Motor neuron (in vitro differentiated cells): ENCODE data around the gene HIRA. TPM values are rescaled to one million over a fixed set of nuclear protein-coding genes. Genes with fewer than 3 reads are reported as not detected.

Experiments used
- ATAC-seq, 8 experiments: fragments of 200-7000 bp; cut with Tn5 transposase; replicated peaks in 6 of 8; 2 replicates each; pipeline ENCODE4 v1.8.0; 2021; ENCODE audit warnings: mild to moderate bottlenecking in 8 of 8, moderate library complexity in 8 of 8
- H3K27ac ChIP-seq, 2 donors: fragments of 250-450 bp; sonication (Bioruptor Pico); 2 replicates each; pipeline ENCODE4 v1.9.0; 2021; ENCODE audit warnings: antibody characterized with exemption in 2 of 2, mild to moderate bottlenecking in 2 of 2, moderate library complexity in 1 of 2
- H3K4me1 ChIP-seq, 2 donors: fragments of 250-450 bp; sonication (Bioruptor Pico); replicated peaks in 1 of 2; 2 replicates each; pipeline ENCODE4 v1.6.1; 2021; ENCODE audit warnings: antibody characterized with exemption in 2 of 2, mild to moderate bottlenecking in 2 of 2, moderate library complexity in 1 of 2
- H3K4me3 ChIP-seq, 5 donors: fragments of 250-450 bp; sonication (Bioruptor Pico); 2 replicates each; pipeline ENCODE4 v1.9.0; 2021; ENCODE audit warnings: antibody characterized with exemption in 5 of 5, mild to moderate bottlenecking in 5 of 5, moderate library complexity in 4 of 5
- WGBS, 10 experiments: fragments of 450-650 bp; shearing (Covaris generic); methylation state at CpG; one replicate each; pipeline ENCODE4 v1.0.0; 2022; 5-methylcytosine and 5-hydroxymethylcytosine counted together
- in situ Hi-C, 9 experiments: fragments of 400-800 bp; cut with MboI; loops; one replicate each; pipeline ENCODE4 v1.15.0; 2021; ENCODE audit warnings: low sequenced_read_pairs in 9 of 9, low pct_unique_long_range_greater_than_20kb in 2 of 9; ENCODE audit not compliant: unreplicated experiment in 9 of 9
- total RNA-seq, 8 experiments: library from RNA; unstranded; fragments of 300-600 nt; gene quantifications; 2 replicates each; pipeline versions ENCODE4 v1.2.3 to v1.2.4, GENCODE V29; 2022

The HIRA gene
- total RNA-seq, 8 experiments from 2014 or later: 9.9 to 30.1 (median 18.1) TPM

- no peak for ATAC-seq
- in situ Hi-C loops: loop anchor here in 1 of 9 experiments (25.0 kb wide), 2 partner anchors 97 to 247 kb away; partner anchors contain the start of gene SLC25A1
- H3K4me3 ChIP-seq: no peak overlapping the region
- no peak overlapping the region for H3K27ac ChIP-seq
- peaks cover 13% of the 10 kb centered on the region in 2 donors for H3K4me1 ChIP-seq
- 20 to 100% (median 97%) methylated on average over 1 to 7 of the region's 7 CpGs; no CpG with 5 or more reads in 1 of the 10 experiments for WGBS, 10 experiments
These were observed 2.9 kb upstream of the HIRA start for GRCh38 chr22:19434401-19434800.

- ATAC-seq: peak; percentile 75 to 93 (median 90)
- peak within 1 kb of the TSS; percentile 92 to 93 for H3K27ac ChIP-seq
- peak within 1 kb of the TSS; percentile 58 to 80 (median 64) for H3K4me3 ChIP-seq
- in situ Hi-C loops: loop anchor here in 1 of 9 experiments (25.0 kb wide), 2 partner anchors 95 to 245 kb away; partner anchors contain the start of gene SLC25A1
- H3K4me1 ChIP-seq: peaks cover 13% of the 10 kb centered on the region in 2 donors
- 0 to 3% (median 0%) methylated on average over 2 to 6 of the region's 74 CpGs; no CpG with 5 or more reads in 5 of the 10 experiments for WGBS, 10 experiments
These were observed 759 bp upstream of the HIRA start, which contains the start of gene MRPL40 for GRCh38 chr22:19432133-19432851. Gene MRPL40, plus strand, starts transcription at chr22:19432545. Its CDS starts 10 bp downstream, at chr22:19432555.

- in situ Hi-C loops: loop anchor here in 1 of 9 experiments (25.0 kb wide), 2 partner anchors 94 to 244 kb away; partner anchors contain the start of gene SLC25A1
- 0% methylated on average over 1 to 7 of the region's 53 CpGs; no CpG with 5 or more reads in 4 of the 10 experiments for WGBS, 10 experiments
- Histone ChIP-seq H3K4me1 (peaks cover 13% of the 10 kb centered on the region in 2 donors), H3K27ac (peak overlapping the region; percentile 92 to 93), H3K4me3 (peak overlapping the region; percentile 58 to 80 (median 64))
- ATAC-seq: peak in 2 of 8 experiments; percentile 0 to 1
These were observed 517 bp downstream of the HIRA start for GRCh38 chr22:19430890-19431541.

GRCh38 chr22:19429950-19430889 lies 1.3 kb downstream of the HIRA start:
- 0 to 100% (median 39%) methylated on average over 1 to 7 of the region's 12 CpGs for WGBS, 10 experiments
- in situ Hi-C loops: loop anchor here in 1 of 9 experiments (25.0 kb wide), 2 partner anchors 93 to 243 kb away; partner anchors contain the start of gene SLC25A1
- Histone ChIP-seq H3K4me3 (peak overlapping the region; percentile 58 to 80 (median 64)), H3K27ac (peak overlapping the region; percentile 92 to 93), H3K4me1 (peaks cover 13% of the 10 kb centered on the region in 2 donors)
- no peak for ATAC-seq

GRCh38 chr22:19424186-19424500 lies 7.4 kb downstream of the HIRA start:
- 60 to 100% (median 88%) methylated on average over 1 to 3 of the region's 3 CpGs; no CpG with 5 or more reads in 3 of the 10 experiments for WGBS, 10 experiments
- ATAC-seq: no peak
- no peaks in the 10 kb centered on the region for H3K4me1 ChIP-seq
- in situ Hi-C loops: no loop called here
- no peak overlapping the region for H3K27ac ChIP-seq
- no peak overlapping the region for H3K4me3 ChIP-seq

- WGBS, 10 experiments: 50 to 100% (median 90%) methylated on average over 1 to 10 of the region's 11 CpGs
- Histone ChIP-seq H3K4me1 (no peaks in the 10 kb centered on the region), H3K27ac (peak overlapping the region in 1 of 2 donors; percentile 23), H3K4me3 (no peak overlapping the region)
- in situ Hi-C loops: no loop called here
- ATAC-seq: peak in 3 of 8 experiments; percentile 42 to 74 (median 60)
These were observed 8.9 kb downstream of the HIRA start for GRCh38 chr22:19422440-19423301.

- Histone ChIP-seq H3K27ac (no peak overlapping the region), H3K4me3 (no peak overlapping the region), H3K4me1 (no peaks in the 10 kb centered on the region)
- ATAC-seq: no peak
- in situ Hi-C loops: no loop called here
- WGBS, 10 experiments: 90 to 98% (median 93%) methylated on average over 2 to 6 of the region's 6 CpGs; no CpG with 5 or more reads in 1 of the 10 experiments
These were observed 11.2 kb downstream of the HIRA start for GRCh38 chr22:19420321-19420720.

GRCh38 chr22:19419464-19420178 lies 11.9 kb downstream of the HIRA start:
- Histone ChIP-seq H3K4me3 (no peak overlapping the region), H3K27ac (peak overlapping the region in 1 of 2 donors; percentile 48), H3K4me1 (no peaks in the 10 kb centered on the region)
- ATAC-seq: no peak
- 40 to 100% (median 94%) methylated on average over 1 to 4 of the region's 5 CpGs; no CpG with 5 or more reads in 2 of the 10 experiments for WGBS, 10 experiments
- in situ Hi-C loops: no loop called here

- H3K4me1 ChIP-seq: no peaks in the 10 kb centered on the region
- WGBS, 10 experiments: 67 to 100% (median 82%) methylated on average over 1 to 4 of the region's 5 CpGs; no CpG with 5 or more reads in 6 of the 10 experiments
- ATAC-seq: no peak
- H3K4me3 ChIP-seq: no peak overlapping the region
- peak overlapping the region in 1 of 2 donors; percentile 48 for H3K27ac ChIP-seq
- in situ Hi-C loops: no loop called here
These were observed 12.5 kb downstream of the HIRA start for GRCh38 chr22:19419086-19419463.

GRCh38 chr22:19412923-19413322 lies 18.6 kb downstream of the HIRA start:
- H3K4me3 ChIP-seq: no peak overlapping the region
- H3K4me1 ChIP-seq: peaks cover 0 to 8% of the 10 kb centered on the region in 2 donors
- ATAC-seq: peak in 4 of 8 experiments; percentile 38 to 85 (median 80)
- in situ Hi-C loops: no loop called here
- peak overlapping the region; percentile 45 to 49 for H3K27ac ChIP-seq
- WGBS, 10 experiments: 60 to 100% (median 92%) methylated on average over 1 to 4 of the region's 4 CpGs; no CpG with 5 or more reads in 4 of the 10 experiments

GRCh38 chr22:19412478-19412877 lies 19.1 kb downstream of the HIRA start:
- ATAC-seq: peak in 5 of 8 experiments; percentile 43 to 87 (median 85)
- H3K4me1 ChIP-seq: peaks cover 0 to 8% of the 10 kb centered on the region in 2 donors
- in situ Hi-C loops: no loop called here
- WGBS, 10 experiments: 75 to 100% (median 93%) methylated on average over 2 to 4 of the region's 4 CpGs; no CpG with 5 or more reads in 2 of the 10 experiments
- peak overlapping the region in 1 of 2 donors; percentile 45 for H3K27ac ChIP-seq
- H3K4me3 ChIP-seq: no peak overlapping the region
